GM12878 (cell line): ENCODE results near the gene ATAD3A.
"Not testable (repeated sequence)": the region's sequence is repeated elsewhere in the genome, so short reads cannot be mapped to it uniquely, and the experiment has no call there.

Experiments
- CTCF ChIP-seq, 3 experiments: IDR thresholded peaks in 2 of 3; conservative IDR thresholded peaks in 1 of 3; 2 replicates each; pipeline ENCODE4 v1.5.1; 2011; ENCODE audit warnings: low read depth in 3 of 3, low read length in 3 of 3, mild to moderate bottlenecking in 3 of 3, control low read depth in 2 of 3, moderate library complexity in 2 of 3, inconsistent platforms in 1 of 3, mixed read lengths in 1 of 3; ENCODE audit not compliant: control insufficient read depth in 2 of 3, insufficient read depth in 1 of 3; ENCODE audit errors: extremely low read depth in 1 of 3
- ETV6 ChIP-seq, 2 experiments: fragments of 450-650 bp in 1 of 2; IDR thresholded peaks in 1 of 2; conservative IDR thresholded peaks in 1 of 2; 2 replicates each; pipeline ENCODE4 v1.6.1; 2014; ENCODE audit warnings: antibody characterized with exemption in 1 of 2, borderline replicate concordance in 1 of 2, low read depth in 1 of 2, mild to moderate bottlenecking in 1 of 2, moderate library complexity in 1 of 2
- EZH2 ChIP-seq: IDR thresholded peaks from 2 replicates; pipeline ENCODE4 v1.6.1; 2012; ENCODE audit warnings: low read depth, mild to moderate bottlenecking, control low read depth, inconsistent platforms, low read length, borderline replicate concordance; ENCODE audit not compliant: control insufficient read depth
- HDAC2 ChIP-seq: fragments of 200-600 bp; sonication (generic); IDR thresholded peaks from 2 replicates; pipeline ENCODE4 v1.6.1; 2017
- JUNB ChIP-seq: IDR thresholded peaks from 2 replicates; pipeline ENCODE4 v1.6.1; 2016; ENCODE audit warnings: antibody characterized with exemption, mild to moderate bottlenecking
- NFYB ChIP-seq: IDR thresholded peaks from 2 replicates; pipeline ENCODE4 v1.6.1; 2011; ENCODE audit warnings: low read depth, mild to moderate bottlenecking, low read length, improper control_type of control experiment, moderate library complexity; ENCODE audit not compliant: insufficient read depth
- RCOR1 ChIP-seq: conservative IDR thresholded peaks from 2 replicates; pipeline ENCODE4 v1.6.1; 2012; ENCODE audit warnings: low read depth, low read length, improper control_type of control experiment
- SUZ12 ChIP-seq: fragments of 200-600 bp; sonication (generic); IDR thresholded peaks from one replicate; pipeline ENCODE4 v1.6.1; 2018; ENCODE audit warnings: antibody characterized with exemption, mild to moderate bottlenecking; ENCODE audit not compliant: unreplicated experiment
- ZNF274 ChIP-seq: IDR thresholded peaks from one replicate; pipeline ENCODE4 v1.8.0; 2011; ENCODE audit not compliant: insufficient read length, insufficient read depth

- not testable (repeated sequence) for TF ChIP-seq NFYB; ZNF274; ETV6 (conservative IDR thresholded peaks at IDR 0.05 in 1 of 2, IDR thresholded peaks at IDR 0.05 in 1 of 2; ENCODE audit: borderline replicate concordance in 1 of 2, low read depth in 1 of 2); EZH2; HDAC2; JUNB; CTCF (IDR thresholded peaks at IDR 0.05 in 2 of 3, conservative IDR thresholded peaks at IDR 0.05 in 1 of 3; ENCODE audit: control insufficient read depth in 2 of 3, extremely low read depth in 1 of 3, insufficient read depth in 1 of 3, low read depth in 3 of 3, low read length in 3 of 3); SUZ12; RCOR1
Measured at GRCh38 chr1:1481811-1482210, 30.2 kb upstream of the ATAD3A start.
